ENCODE data around the gene ZNF618.

DNA sequence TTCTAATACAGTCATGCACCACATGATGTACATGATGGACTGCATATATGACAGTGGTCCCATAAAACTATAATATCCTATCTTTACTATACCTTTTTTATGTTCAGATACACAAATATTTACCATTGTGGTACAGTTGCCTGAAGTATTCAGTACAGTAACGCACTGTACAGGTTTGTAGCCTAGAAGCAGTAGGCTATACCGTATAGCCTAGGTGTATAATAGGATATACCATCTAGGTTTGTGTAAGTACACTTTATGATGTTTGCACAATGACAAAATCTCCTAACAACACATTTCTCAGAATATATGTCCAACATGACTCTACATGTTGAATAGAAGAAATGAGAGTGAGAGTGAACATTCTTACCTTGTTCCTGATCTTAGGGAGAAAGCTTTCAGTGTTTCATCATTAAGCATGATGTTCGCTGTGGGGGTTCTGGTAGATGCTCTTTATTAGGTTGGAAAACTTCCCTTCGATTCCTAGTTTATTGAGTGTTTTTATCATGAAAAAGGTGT is 170.2 kb downstream of the ZNF618 start:
- TF ChIP-seq, protein P1, sequence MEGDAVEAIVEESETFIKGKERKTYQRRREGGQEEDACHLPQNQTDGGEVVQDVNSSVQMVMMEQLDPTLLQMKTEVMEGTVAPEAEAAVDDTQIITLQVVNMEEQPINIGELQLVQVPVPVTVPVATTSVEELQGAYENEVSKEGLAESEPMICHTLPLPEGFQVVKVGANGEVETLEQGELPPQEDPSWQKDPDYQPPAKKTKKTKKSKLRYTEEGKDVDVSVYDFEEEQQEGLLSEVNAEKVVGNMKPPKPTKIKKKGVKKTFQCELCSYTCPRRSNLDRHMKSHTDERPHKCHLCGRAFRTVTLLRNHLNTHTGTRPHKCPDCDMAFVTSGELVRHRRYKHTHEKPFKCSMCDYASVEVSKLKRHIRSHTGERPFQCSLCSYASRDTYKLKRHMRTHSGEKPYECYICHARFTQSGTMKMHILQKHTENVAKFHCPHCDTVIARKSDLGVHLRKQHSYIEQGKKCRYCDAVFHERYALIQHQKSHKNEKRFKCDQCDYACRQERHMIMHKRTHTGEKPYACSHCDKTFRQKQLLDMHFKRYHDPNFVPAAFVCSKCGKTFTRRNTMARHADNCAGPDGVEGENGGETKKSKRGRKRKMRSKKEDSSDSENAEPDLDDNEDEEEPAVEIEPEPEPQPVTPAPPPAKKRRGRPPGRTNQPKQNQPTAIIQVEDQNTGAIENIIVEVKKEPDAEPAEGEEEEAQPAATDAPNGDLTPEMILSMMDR (IDR thresholded peaks at IDR 0.05): no peak
- TF ChIP-seq MAX (IDR thresholded peaks at IDR 0.05; ENCODE audit: low read depth): no peak
